GM18873 (cell line): ENCODE results near the gene ZFP42.
"Not testable (repeated sequence)": the region's sequence is repeated elsewhere in the genome, so short reads cannot be mapped to it uniquely, and the experiment has no call there.

Source experiments
- ATAC-seq: cut with Tn5 transposase; IDR thresholded peaks from one replicate; pipeline ENCODE4 v1.9.1; 2021; ENCODE audit warnings: mild to moderate bottlenecking, moderate library complexity, moderate number of reproducible peaks; ENCODE audit not compliant: unreplicated experiment, low FRiP score

The ZFP42 gene

DNA sequence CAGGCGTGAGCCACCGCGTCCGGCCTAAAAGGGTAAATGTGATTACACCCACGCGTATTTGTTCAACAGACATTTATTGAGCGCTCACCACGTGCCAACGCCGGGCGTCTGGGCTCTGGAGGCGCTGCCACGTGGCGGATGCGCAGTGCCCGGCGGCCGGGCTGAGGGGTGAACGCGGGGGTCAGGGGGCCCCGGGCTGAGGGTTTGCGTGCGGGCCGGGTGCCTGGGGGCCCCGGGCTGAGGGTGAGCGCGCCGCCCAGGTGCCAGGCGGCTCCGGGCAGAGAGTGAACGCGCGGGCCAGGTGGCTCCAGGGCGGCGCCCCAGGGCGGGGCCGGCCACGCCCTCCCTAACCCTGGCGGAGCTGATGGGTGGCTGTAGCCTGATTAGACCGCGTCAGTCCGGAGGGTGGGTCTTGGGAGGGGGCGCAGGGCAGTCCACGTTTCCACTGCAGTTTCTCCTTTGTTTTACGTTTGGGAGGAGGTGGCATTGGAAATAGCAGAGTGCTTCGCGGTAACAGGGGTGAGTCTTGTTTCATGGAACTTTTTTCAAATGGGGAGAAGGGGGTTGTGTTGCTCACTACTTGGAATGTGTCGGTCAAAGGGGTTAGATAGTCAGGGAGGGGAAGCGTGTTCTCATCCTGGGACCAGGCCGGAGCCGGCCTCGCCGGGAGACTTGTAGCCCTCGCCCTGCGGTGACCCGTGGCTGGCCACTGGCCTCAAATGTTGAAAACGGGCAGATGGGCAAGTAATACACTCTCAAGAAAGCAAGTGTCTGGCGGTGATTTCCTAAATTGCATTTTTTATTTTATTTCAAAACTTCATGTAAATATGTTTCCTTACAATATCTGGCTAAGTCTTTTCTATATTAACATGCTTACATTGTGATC is at the start of gene ZFP42:
TSS of gene ZFP42 (plus strand) at position 450 of the 886 bp plus-strand sequence. CDS start 7,037 bp downstream, outside the sequence.
- ATAC-seq: no peak

DNA sequence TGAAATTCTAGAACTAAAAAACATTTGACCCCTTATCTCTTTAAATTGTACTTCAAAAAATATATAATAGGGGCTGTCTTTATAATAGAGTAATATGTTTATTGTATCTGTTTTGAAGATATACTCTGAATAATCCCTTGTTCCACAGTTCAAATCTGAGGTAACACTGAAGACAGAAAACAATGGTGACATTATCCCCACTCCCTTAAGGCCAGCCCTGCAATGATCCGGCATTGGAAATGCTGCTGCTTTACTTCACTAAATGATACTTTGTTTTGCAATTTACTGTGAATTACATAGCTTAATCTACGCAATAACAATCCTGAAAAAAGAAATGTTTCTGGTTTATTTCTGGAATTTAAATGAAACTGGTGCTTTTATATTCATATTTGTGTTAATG is 34.4 kb upstream of the ZFP42 start:
- ATAC-seq: no peak

DNA sequence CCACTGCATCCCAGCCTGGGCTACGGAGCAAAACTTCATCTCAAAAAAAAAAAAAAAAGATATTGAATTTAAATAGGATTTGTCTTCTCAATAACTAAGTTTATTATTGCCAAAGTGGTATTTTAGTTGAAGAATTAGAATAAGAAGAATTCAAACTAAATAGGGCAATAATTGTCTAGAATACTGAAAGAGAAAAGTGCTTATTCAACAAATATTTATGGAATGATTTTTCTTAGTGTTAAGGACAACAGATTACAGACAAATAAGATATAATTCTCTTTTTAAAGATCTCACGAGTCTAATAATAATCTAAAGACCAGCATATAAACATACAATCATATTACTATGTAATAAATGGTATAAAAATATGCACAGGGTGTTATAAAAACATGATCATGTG is 33.6 kb upstream of the ZFP42 start:
- ATAC-seq: no peak

DNA sequence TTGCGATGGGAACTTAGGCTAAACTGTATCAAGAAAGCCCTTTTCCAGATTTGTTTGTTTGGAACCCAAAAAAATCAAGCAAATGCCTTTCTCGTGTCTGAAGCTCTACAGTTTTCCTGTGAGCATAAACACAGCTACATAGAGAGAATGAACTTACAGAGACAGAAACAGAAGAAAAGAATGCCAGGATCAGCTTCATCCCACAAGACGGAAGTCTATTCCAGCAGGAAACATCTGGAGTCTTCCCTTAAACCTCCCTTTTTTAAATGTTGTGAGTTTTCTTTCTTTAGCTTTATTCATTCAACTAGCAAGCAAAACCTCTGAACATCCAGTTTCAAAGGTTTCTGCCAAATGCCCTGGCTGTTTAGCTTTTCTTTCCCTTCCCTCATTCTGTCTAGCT is 32.6 kb upstream of the ZFP42 start:
- no peak for ATAC-seq

DNA sequence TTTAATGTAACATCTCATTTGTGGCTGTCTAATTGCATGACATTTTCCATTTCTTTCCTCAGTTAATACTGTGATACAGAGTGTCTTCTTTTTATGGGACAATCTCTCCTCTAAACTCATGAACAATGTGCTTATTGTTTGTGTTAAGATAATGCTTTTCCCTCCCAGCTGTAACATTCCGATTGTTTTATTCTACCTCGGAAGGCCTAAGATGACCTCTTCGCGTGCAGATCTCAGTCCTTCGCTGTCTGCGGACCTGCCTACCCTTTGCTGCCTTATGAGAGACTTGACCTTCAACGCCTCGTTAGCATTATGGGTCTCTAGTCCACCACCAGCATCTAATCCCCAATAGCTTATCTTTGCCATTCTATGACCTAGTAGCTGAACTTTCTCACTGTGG is 29.8 kb upstream of the ZFP42 start:
- ATAC-seq: no peak

DNA sequence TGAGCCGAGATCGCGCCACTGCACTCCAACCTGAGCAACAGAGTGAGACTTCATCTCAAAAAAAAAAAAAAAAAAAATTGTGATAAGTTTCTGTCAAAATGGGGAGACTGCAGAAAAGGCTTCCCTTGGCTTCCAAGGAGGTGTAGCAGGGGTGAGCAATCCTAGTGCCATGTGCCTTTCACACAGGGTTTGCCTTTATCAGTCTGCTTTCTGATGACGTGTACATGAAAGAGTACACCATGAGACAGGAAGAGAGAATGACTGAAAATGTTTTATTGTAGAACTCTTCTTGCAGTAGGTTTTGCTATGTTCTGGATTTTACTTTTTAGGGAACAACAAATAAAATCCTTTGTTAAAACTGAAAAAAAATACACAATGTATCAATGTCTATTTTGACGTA is 23.4 kb upstream of the ZFP42 start:
- no peak for ATAC-seq

DNA sequence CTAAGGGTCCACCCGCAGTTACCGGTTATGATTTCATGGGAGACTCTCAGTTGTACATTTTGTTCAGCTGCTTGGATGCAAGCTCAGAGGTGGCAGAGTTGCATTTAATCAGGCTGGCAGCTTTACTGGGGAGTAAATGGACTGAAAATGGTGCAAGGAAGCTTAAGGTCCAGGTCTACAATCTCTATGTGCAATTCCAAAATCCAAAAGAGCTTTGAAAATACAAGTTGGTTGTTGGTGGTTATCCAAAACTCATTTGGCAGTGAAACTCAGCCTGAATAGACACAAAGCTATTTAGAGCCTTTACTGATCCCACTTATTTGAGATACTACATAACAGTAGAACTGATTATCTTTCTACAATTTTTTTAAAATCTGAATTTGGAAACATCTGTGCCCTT is 11.8 kb upstream of the ZFP42 start:
- ATAC-seq: no peak

DNA sequence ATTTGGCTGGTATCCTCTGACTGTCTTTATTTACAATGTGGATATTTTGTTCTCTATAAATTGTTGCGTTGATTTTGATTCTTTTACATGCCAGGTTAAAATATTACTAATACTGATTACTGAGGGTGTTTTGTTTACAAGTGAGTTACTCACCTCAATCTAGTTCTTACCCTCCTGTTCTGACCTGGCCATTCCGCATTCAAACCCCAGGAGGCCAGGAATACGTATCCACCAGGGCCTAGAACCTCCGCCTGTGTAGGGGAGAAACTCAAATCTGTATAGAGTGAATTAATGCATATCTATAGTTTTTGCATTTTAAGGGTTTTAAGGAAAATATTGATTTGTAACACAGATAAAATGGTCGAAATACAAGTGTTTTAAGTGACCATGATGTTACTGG is 2.6 kb upstream of the ZFP42 start:
- ATAC-seq: no peak

DNA sequence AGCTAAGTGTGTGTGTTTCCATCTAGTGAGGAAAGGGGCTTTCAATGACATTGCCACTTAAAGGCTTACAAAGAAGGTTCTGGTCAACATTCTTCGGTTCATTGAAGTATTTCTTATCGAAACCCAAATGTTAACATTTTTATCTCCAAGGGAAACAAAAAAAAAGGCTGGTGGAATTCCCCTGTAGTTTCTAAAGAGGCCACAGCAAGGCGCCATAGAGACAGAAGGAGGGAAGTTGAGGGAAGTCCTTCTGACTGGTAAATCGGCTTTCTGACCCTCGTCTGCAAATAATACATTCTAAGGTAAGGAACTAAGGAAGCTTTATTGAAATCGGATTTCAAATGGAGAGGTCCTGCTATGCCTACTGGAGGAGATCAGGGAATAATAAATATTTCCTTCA is 1.7 kb upstream of the ZFP42 start:
- no peak for ATAC-seq

DNA sequence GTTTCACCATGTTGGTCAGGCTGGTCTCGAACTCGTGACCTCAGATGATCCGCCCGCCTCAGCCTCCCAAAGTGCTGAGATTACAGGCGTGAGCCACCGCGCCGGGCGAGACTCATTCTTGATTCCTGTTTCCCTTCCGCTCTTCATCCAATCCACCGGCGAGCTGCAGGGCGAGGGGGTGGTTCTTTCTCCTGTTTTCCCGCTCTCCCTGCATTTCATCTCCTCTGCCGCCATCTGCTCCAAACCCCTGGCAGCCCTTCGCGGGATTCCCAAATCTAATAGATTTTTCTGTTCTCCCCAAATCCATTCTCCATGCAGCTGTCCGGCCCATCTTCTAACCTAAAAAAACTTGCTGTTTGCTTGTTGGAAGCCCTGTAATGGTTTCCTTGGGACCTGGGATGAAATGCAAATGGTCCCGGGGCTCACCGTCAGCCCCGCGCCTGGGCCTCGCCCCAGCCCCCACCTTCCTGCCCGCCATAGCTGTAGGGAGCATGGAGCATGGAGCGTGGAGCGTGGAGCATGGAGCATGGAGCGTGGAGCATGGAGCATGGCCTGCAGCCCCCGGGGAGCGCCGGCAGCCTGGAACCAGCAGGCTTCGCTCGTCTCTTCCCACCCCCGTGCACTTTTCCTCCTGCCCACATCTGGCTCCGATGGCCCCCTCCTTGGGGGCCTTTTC is 1.1 kb downstream of the ZFP42 start:
- ATAC-seq: no peak

DNA sequence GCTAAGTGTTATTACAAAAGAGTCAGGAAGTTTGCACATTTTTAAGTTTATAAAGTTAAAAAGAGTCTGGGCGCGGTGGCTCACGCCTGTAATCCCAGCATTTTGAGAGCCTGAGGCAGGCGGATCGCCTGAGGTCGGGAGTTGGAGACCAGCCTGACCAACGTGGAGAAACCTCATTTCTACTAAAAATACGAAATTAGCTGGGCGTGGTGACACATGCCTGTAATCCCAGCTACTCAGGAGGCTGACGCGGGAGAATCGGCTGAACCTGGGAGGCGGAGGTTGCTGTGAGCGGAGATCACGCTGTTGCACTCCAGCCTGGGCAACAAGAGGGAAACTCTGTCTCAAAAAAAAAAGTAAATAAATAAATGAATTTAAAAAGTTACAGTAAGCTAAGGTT is 2.4 kb downstream of the ZFP42 start:
- ATAC-seq: not testable (repeated sequence)

DNA sequence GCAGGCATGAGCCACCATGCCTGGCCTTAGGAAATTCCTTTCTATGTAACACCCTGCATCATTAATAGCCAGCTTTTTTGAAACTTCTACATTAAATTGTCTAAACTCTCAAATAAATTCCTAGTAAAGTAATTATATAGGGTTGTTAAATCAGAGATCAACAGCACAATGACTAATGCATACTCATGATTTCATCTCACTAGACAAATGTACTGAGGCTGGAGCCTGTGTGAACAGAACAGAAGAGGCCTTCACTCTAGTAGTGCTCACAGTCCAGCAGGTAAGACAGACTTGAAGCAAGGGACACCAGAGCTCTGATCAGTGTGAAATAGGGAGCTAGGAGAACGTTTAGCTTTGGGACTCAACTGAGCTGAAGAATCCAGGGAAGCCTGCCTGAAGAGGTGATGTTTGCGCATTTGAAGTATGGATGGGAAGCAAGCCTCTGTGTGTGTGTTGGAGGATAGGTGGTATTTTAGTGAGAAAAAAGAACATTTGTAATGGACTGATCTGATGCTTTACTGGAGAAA is 3.9 kb downstream of the ZFP42 start:
- no peak for ATAC-seq

DNA sequence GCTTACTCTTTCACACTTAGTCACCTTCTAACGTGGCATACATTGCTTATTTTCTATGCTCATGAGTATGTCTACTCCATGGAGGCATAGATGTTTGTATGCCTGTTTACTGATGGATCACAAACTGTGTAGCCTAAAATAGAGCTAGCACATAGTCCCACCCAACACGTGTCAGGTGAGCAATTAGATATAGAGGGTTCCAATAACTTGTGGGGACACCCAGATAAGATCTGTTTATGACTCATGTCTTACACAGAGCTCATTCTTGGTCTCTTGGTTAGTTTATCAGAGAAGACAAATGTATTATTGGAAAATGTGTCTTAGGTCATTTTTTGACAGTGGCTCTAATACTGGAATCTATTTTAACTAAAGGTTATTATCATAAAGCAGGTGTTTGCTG is 6.8 kb downstream of the ZFP42 start:
- ATAC-seq: no peak

DNA sequence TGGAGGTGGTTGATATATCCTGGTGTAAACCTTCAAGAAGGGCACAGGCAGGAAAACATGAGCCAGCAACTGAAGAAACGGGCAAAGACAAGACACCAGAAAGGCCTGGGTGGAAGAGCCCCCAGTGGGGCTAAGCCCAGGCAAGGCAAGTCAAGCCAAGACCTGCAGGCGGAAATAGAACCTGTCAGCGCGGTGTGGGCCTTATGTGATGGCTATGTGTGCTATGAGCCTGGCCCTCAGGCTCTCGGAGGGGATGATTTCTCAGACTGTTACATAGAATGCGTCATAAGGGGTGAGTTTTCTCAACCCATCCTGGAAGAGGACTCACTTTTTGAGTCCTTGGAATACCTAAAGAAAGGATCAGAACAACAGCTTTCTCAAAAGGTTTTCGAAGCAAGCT is 7.2 kb downstream of the ZFP42 start:
- no peak for ATAC-seq

DNA sequence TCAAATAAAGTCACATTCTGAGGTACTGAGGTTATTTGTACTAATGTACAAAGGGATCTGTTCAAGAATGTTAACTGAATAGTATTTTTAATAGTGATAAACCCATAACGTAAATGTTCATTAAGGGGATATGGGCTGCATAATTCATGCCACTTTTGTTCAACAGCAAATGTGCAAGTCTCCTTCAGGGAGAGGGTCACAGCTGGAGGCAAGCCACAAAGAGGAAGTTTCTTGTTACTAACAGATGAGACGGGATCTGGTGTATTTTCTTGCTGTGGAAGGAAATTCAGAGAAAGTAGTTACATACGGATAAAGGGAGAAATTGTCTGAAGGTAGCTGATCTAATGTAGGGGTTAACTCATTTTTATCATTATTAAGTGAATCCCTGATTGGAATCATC is 10.0 kb downstream of the ZFP42 start:
- ATAC-seq: no peak

DNA sequence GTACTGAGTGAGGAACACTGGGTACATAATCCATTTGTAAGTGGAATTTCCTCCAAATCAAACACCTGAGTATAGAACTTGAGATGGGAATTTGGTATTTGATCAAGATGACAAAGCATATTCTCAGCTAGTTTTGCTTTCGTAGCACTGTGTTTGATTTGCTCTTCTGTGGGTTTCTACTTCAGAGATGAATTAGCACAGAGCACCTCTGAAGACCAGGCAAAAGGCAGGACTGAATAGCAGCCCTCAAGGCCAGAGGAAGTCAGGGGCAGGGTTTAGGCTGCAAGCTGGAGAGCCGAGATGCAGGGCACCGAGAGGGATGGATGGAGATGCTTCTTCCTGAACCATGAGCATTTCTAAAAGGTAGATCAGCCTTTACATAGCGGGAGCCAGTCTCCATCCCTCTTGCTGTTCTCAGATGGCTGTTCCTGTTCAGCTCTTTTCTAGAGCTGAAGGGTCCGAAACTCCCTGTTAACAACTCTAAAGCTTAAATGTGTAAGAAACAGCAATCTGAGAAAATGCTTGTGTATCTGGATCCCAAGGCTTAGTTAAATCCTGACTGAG is 10.8 kb downstream of the ZFP42 start:
- ATAC-seq: no peak

DNA sequence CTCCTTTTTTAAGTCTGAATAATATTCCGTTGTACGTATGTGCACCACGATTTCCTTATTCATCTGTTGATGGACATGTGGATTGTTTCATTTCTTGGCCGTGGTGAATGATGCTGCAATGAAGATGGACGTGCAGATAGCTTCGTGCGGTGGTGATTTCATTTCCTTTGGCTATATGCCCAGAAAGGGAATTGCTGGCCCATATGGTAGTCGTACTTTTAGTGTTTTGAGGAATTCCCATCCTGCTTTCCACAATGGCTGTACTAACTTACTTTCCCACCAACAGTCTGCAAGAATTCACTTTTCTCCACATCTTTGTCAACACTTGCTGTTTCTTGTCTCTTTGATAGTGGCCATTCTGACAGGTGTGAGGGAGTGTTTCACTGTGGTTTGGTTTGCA is 12.8 kb downstream of the ZFP42 start:
- no peak for ATAC-seq

DNA sequence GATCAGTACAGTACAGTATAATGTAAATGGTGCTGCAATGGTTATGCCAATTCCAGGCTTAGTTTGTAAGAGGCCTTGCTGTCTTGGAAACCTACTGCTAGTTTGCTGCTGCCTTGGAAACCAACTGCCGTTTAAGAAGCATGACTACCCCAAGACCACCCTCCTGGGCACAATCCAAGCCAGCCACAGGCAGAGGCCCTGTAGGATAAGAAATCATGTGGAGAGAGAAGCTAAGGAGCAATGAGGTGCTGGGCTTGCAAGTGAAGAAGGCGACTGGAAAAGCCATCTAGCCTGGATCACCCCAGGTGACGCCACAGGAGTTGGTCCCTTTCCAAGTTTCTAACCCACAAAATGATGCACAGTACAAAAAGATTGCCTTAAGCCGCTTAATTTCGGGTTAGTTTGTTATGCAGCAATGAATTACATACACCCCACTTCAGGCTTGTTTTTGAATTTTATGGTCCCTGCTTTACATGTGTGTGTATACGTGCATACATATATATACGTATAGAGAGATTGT is 16.9 kb downstream of the ZFP42 start:
- no peak for ATAC-seq

DNA sequence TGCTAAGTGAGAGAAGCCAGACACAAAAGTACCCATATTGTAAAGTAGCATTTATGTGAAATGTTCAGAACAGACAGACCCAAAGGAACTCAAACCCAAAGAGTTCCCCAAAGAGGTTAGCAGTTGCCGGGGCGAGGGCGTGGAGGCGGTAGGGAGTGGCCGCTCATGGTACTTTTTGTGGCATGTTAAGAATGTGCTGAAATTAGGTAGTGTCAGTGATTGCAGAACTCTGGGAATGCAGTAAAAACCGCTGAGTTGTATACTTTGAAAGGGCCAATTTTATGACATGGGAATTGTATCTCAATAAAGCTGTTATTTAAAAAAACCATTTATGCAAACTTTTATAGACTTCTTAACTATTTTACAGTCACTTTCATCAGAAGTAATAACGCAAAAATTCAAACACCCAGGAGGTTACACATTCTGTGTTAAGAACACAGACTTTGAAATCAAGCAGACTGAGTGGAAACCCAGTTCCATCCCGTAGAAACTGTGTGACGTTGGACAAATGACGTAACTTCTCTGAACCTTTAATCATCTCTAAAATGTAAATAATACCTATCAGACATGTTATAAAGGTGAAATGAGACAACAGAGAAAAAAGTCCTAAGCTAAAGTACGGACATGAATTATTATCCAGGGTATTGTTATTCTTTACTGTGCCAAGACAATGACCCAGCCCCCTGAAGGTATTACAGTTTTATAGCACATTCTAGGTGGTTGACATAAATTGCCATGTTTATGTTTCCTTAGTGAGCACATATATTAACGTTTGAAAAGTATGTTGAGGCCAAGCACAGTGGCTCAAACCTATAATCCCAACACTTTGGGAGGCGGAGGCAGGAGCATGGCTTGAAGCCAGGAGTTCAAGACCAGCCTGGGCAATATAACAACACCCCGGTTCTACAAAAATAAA is 19.7 kb downstream of the ZFP42 start:
- no peak for ATAC-seq

DNA sequence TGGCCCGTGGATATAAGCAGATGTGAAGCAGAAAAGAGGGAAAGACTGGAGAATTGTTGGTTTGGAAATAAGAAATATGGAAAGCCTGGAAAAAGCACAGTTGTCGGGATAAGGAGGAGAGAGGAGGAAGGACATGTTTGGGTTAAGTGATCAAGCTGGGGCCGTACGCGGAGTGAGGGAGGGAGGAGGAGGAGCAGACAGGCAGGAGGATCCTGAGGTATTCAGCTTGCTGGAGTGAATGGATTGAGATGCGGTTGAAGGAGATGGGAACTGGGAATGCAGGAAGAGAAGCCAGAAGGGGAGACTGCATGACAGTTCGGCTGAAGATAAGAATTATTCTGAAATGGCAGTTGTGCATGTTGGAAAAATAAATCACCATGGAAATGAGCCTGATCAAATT is 21.2 kb downstream of the ZFP42 start:
- no peak for ATAC-seq
